HepG2 (cell line): ENCODE data around the gene CR1L. TPM values are rescaled to one million over a fixed set of nuclear protein-coding genes. Genes with fewer than 3 reads are reported as not detected.

Source experiments
- DR1 ChIP-seq: sonication (generic); formaldehyde crosslinking; IDR thresholded peaks from 2 replicates; pipeline ENCODE4 v1.8.0; 2021; ENCODE audit warnings: mild to moderate bottlenecking, missing genetic modification reagents, inconsistent platforms
- FOSL2 ChIP-seq: sonication (generic); formaldehyde crosslinking; IDR thresholded peaks from 2 replicates; pipeline ENCODE4 v1.4.0; 2020; ENCODE audit warnings: missing genetic modification reagents
- FOXK1 ChIP-seq: sonication (generic); formaldehyde crosslinking; IDR thresholded peaks from 2 replicates; pipeline ENCODE4 v1.4.0; 2020; ENCODE audit warnings: low read depth, missing genetic modification reagents, borderline replicate concordance
- KLF13 ChIP-seq: sonication (generic); formaldehyde crosslinking; IDR thresholded peaks from 2 replicates; pipeline ENCODE4 v1.4.0; 2020; ENCODE audit warnings: mild to moderate bottlenecking, missing genetic modification reagents
- MAZ ChIP-seq, 2 experiments: sonication (generic) in 1 of 2; formaldehyde crosslinking in 1 of 2; IDR thresholded peaks; 2 replicates each; pipeline versions ENCODE4 v1.5.0 to v1.6.1; 2012 to 2020; ENCODE audit warnings: low read depth in 2 of 2, mild to moderate bottlenecking in 2 of 2, borderline replicate concordance in 1 of 2, improper control_type of control experiment in 1 of 2, low read length in 1 of 2, missing genetic modification reagents in 1 of 2, moderate library complexity in 1 of 2
- NONO ChIP-seq, 2 experiments: fragments of 450-650 bp in 1 of 2; sonication (generic) in 1 of 2; formaldehyde crosslinking in 1 of 2; IDR thresholded peaks in 1 of 2; conservative IDR thresholded peaks in 1 of 2; 2 replicates each; pipeline versions ENCODE4 v1.6.1 to v1.8.0; 2017 to 2022; ENCODE audit warnings: mild to moderate bottlenecking in 1 of 2, missing genetic modification reagents in 1 of 2, moderate library complexity in 1 of 2
- REPIN1 ChIP-seq: sonication (generic); formaldehyde crosslinking; IDR thresholded peaks from 2 replicates; pipeline ENCODE4 v1.8.0; 2022; ENCODE audit warnings: missing genetic modification reagents, low read depth, mild to moderate bottlenecking, borderline replicate concordance
- SMAD3 ChIP-seq: sonication (generic); formaldehyde crosslinking; IDR thresholded peaks from 2 replicates; pipeline ENCODE4 v1.4.0; 2020; ENCODE audit warnings: missing genetic modification reagents
- SRSF4 ChIP-seq: fragments of 200-400 bp; formaldehyde crosslinking; IDR thresholded peaks from one replicate; pipeline ENCODE4 v1.6.1; 2018; ENCODE audit warnings: mild to moderate bottlenecking, low read depth, low read length, moderate library complexity; ENCODE audit not compliant: poor library complexity, severe bottlenecking
- SUZ12 ChIP-seq: fragments of 150-350 bp; IDR thresholded peaks from 2 replicates; pipeline ENCODE4 v1.6.1; 2014; ENCODE audit warnings: low read depth, low read length
- TCF7L2 ChIP-seq: IDR thresholded peaks from 2 replicates; pipeline ENCODE4 v1.6.1; 2011; ENCODE audit warnings: mild to moderate bottlenecking, low read depth, low read length, moderate library complexity
- TEAD3 ChIP-seq: optimal IDR thresholded peaks from 2 replicates; pipeline ENCODE3; 2016; ENCODE audit warnings: borderline replicate concordance
- ZFAT ChIP-seq: sonication (generic); formaldehyde crosslinking; conservative IDR thresholded peaks from 2 replicates; pipeline ENCODE4 v1.8.1; 2023; ENCODE audit warnings: missing genetic modification reagents, inconsistent platforms
- ZFP41 ChIP-seq: sonication (generic); formaldehyde crosslinking; IDR thresholded peaks from 2 replicates; pipeline ENCODE4 v1.4.0; 2020; ENCODE audit warnings: mild to moderate bottlenecking, missing genetic modification reagents, borderline replicate concordance
- ZNF432 ChIP-seq: sonication (generic); formaldehyde crosslinking; IDR thresholded peaks from 2 replicates; pipeline ENCODE4 v1.5.0; 2020; ENCODE audit warnings: missing genetic modification reagents, mild to moderate bottlenecking, borderline replicate concordance
- ZNF451 ChIP-seq: sonication (generic); formaldehyde crosslinking; IDR thresholded peaks from 2 replicates; pipeline ENCODE4 v1.5.0; 2020; ENCODE audit warnings: mild to moderate bottlenecking, missing genetic modification reagents
- polyA plus RNA-seq, 8 experiments: library from polyadenylated mRNA; depleted of rRNA in 3 of 8; stranded (reverse) in 7 of 8; unstranded in 1 of 8; fragments of >200 nt; fragmentation: Illumina TruSeq in 4 of 8; extraction: Trizol in 4 of 8; gene quantifications; 2 replicates each; pipeline versions ENCODE4 v1.2.1 to v1.2.3, GENCODE V29; 2011 to 2016; ENCODE audit warnings: low read depth in 4 of 8, missing spikeins in 1 of 8, mixed read lengths in 1 of 8; ENCODE audit not compliant: insufficient read depth in 1 of 8
- total RNA-seq, 5 experiments: library from RNA; depleted of rRNA; stranded (reverse); fragments of >200 nt; fragmentation: Illumina TruSeq; extraction: Trizol; gene quantifications; 2 replicates each; pipeline ENCODE4 v1.2.3, GENCODE V29; 2016; ENCODE audit warnings: low read depth in 1 of 5
- TF ChIP-seq, protein P1 (sequence below), 2 experiments: fragments of 450-650 bp in 1 of 2; sonication (generic) in 1 of 2; formaldehyde crosslinking; IDR thresholded peaks; 2 replicates each; pipeline versions ENCODE4 v1.5.0 to v1.8.0; 2020 to 2022; ENCODE audit warnings: mild to moderate bottlenecking in 1 of 2, missing genetic modification reagents in 1 of 2
- TF ChIP-seq, protein P2 (sequence below): sonication (generic); formaldehyde crosslinking; IDR thresholded peaks from 2 replicates; pipeline ENCODE4 v1.5.1; 2020; ENCODE audit warnings: mild to moderate bottlenecking, missing genetic modification reagents, borderline replicate concordance
- TF ChIP-seq, protein P3 (sequence below): sonication (generic); formaldehyde crosslinking; IDR thresholded peaks from 2 replicates; pipeline ENCODE4 v1.4.0; 2020; ENCODE audit warnings: missing genetic modification reagents, borderline replicate concordance
- TF ChIP-seq, protein P4 (sequence below): sonication (generic); formaldehyde crosslinking; IDR thresholded peaks from 2 replicates; pipeline ENCODE4 v1.8.1; 2022; ENCODE audit warnings: low read depth, mild to moderate bottlenecking, missing genetic modification reagents

CR1L gene
- total and polyA plus RNA-seq, 2 of the 13 experiments (the other 11 are each of a cell fraction or from before 2014, with no cell fraction given) = not detected

DNA sequence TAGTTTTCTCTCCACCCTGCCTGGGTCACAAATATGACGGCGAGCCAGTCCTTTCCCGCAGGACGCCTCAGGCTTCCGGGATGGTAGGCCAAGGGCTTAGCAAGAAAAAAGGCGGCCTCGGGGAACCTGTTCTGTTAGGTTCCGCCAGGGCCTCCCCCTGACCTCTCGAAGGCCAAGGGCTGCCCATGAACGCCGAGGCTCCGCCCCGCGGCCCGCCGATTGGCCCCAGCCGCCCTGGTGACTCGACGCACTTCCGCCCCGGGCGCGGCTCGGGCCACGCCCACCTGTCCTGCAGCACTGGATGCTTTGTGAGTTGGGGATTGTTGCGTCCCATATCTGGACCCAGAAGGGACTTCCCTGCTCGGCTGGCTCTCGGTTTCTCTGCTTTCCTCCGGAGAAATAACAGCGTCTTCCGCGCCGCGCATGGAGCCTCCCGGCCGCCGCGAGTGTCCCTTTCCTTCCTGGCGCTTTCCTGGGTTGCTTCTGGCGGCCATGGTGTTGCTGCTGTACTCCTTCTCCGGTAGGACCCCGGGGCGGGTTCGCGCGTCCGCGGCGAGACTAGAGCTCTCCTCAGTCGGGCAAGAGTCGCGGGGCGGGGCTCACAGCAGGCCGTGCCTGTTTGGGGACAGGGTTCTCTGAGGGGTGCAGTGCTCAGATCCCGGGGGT is 107.0 kb downstream of the CR1L start, which contains the start of gene CD46 (continued):
- TF ChIP-seq MAZ (IDR thresholded peaks at IDR 0.05; ENCODE audit: borderline replicate concordance, low read depth, low read length) (no peak), MAZ (CRISPR knock-in tag; IDR thresholded peaks at IDR 0.05; ENCODE audit: low read depth) (peak; percentile 66; the same call in 1 of the 2 replicates), DR1 (peak; percentile 69), TCF7L2 (no peak), ZNF432 (no peak), ZFP41 (CRISPR knock-in tag) (no peak), REPIN1 (CRISPR knock-in tag) (peak; percentile 22; the same call in 1 of the 2 replicates), ZFAT (CRISPR knock-in tag) (0 out of 2 replicates have a peak, but pooled peaks have one; percentile 82), ZNF451 (CRISPR knock-in tag) (peak; percentile 53; the same call in 1 of the 2 replicates), TEAD3 (peak; percentile 33), FOSL2 (CRISPR knock-in tag) (no peak), FOXK1 (CRISPR knock-in tag) (peak; percentile 62; the same call in 1 of the 2 replicates), SMAD3 (CRISPR knock-in tag) (0 out of 2 replicates have a peak, but pooled peaks have one; percentile 20), KLF13 (CRISPR knock-in tag) (no peak; the same call in 1 of the 2 replicates), NONO (IDR thresholded peaks at IDR 0.05) (no peak), NONO (CRISPR knock-in tag; conservative IDR thresholded peaks at IDR 0.05) (no peak; the same call in 1 of the 2 replicates), SRSF4 (no peak), SUZ12 (no peak)
- TF ChIP-seq, protein P1, sequence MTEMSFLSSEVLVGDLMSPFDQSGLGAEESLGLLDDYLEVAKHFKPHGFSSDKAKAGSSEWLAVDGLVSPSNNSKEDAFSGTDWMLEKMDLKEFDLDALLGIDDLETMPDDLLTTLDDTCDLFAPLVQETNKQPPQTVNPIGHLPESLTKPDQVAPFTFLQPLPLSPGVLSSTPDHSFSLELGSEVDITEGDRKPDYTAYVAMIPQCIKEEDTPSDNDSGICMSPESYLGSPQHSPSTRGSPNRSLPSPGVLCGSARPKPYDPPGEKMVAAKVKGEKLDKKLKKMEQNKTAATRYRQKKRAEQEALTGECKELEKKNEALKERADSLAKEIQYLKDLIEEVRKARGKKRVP (CRISPR knock-in tag; IDR thresholded peaks at IDR 0.05) = 0 out of 4 replicates have a peak, but pooled peaks of 1 of the 2 experiments have one; percentile 27
- TF ChIP-seq, protein P2, sequence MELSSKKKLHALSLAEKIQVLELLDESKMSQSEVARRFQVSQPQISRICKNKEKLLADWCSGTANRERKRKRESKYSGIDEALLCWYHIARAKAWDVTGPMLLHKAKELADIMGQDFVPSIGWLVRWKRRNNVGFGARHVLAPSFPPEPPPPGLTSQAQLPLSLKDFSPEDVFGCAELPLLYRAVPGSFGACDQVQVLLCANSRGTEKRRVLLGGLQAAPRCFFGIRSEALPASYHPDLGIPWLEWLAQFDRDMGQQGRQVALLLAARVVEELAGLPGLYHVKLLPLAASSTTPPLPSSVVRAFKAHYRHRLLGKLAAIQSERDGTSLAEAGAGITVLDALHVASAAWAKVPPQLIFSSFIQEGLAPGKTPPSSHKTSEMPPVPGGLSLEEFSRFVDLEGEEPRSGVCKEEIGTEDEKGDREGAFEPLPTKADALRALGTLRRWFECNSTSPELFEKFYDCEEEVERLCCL (CRISPR knock-in tag) = no peak
- TF ChIP-seq, protein P3, sequence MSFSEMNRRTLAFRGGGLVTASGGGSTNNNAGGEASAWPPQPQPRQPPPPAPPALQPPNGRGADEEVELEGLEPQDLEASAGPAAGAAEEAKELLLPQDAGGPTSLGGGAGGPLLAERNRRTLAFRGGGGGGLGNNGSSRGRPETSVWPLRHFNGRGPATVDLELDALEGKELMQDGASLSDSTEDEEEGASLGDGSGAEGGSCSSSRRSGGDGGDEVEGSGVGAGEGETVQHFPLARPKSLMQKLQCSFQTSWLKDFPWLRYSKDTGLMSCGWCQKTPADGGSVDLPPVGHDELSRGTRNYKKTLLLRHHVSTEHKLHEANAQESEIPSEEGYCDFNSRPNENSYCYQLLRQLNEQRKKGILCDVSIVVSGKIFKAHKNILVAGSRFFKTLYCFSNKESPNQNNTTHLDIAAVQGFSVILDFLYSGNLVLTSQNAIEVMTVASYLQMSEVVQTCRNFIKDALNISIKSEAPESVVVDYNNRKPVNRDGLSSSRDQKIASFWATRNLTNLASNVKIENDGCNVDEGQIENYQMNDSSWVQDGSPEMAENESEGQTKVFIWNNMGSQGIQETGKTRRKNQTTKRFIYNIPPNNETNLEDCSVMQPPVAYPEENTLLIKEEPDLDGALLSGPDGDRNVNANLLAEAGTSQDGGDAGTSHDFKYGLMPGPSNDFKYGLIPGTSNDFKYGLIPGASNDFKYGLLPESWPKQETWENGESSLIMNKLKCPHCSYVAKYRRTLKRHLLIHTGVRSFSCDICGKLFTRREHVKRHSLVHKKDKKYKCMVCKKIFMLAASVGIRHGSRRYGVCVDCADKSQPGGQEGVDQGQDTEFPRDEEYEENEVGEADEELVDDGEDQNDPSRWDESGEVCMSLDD (CRISPR knock-in tag) = no peak
- TF ChIP-seq, protein P4, sequence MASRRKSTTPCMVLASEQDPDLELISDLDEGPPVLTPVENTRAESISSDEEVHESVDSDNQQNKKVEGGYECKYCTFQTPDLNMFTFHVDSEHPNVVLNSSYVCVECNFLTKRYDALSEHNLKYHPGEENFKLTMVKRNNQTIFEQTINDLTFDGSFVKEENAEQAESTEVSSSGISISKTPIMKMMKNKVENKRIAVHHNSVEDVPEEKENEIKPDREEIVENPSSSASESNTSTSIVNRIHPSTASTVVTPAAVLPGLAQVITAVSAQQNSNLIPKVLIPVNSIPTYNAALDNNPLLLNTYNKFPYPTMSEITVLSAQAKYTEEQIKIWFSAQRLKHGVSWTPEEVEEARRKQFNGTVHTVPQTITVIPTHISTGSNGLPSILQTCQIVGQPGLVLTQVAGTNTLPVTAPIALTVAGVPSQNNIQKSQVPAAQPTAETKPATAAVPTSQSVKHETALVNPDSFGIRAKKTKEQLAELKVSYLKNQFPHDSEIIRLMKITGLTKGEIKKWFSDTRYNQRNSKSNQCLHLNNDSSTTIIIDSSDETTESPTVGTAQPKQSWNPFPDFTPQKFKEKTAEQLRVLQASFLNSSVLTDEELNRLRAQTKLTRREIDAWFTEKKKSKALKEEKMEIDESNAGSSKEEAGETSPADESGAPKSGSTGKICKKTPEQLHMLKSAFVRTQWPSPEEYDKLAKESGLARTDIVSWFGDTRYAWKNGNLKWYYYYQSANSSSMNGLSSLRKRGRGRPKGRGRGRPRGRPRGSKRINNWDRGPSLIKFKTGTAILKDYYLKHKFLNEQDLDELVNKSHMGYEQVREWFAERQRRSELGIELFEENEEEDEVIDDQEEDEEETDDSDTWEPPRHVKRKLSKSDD = no peak
